Activated CD4-positive, alpha-beta T cell treated with anti-CD3 and anti-CD28 coated beads for 4 hours (primary cell): ENCODE measurements around the gene CDC26.
"Not testable (repeated sequence)": the region's sequence is repeated elsewhere in the genome, so short reads cannot be mapped to it uniquely, and the experiment has no call there.

Experiments used
- DNase-seq, 2 donors: peaks; one replicate each; pipeline ENCODE4 v3.0.0-alpha.2; 2020

CDC26 gene

GRCh38 chr9:113290052-113290607 lies 14.8 kb upstream of the CDC26 start:
- no peak for DNase-seq

GRCh38 chr9:113289091-113289490 lies 13.7 kb upstream of the CDC26 start:
- DNase-seq, result no peak

- no peak for DNase-seq
Measured at GRCh38 chr9:113281356-113281755, 6.0 kb upstream of the CDC26 start.

- no peak for DNase-seq
Measured at GRCh38 chr9:113278840-113279239, 3.5 kb upstream of the CDC26 start.

- DNase-seq, result peak; percentile 13 to 46
Measured at GRCh38 chr9:113274474-113275156, 757 bp downstream of the CDC26 start.

- DNase-seq, result no peak
Measured at GRCh38 chr9:113269871-113270270, 5.5 kb downstream of the CDC26 start.

- no peak for DNase-seq
Measured at GRCh38 chr9:113269355-113269754, 6.0 kb downstream of the CDC26 start.

- no peak for DNase-seq
Measured at GRCh38 chr9:113267911-113268566, 7.3 kb downstream of the CDC26 start.

- DNase-seq, result no peak
Measured at GRCh38 chr9:113266174-113266573, 9.2 kb downstream of the CDC26 start.

GRCh38 chr9:113261917-113262671 lies 13.3 kb downstream of the CDC26 start:
- no peak for DNase-seq

GRCh38 chr9:113258282-113258681 lies 17.1 kb downstream of the CDC26 start:
- DNase-seq, result no peak

- DNase-seq, result no peak
Measured at GRCh38 chr9:113257863-113258262, 17.5 kb downstream of the CDC26 start.

- DNase-seq, result no peak
Measured at GRCh38 chr9:113255438-113255837, 19.9 kb downstream of the CDC26 start.

GRCh38 chr9:113254991-113255390 lies 20.4 kb downstream of the CDC26 start:
- DNase-seq, result no peak

- DNase-seq, result no peak
Measured at GRCh38 chr9:113250807-113251206, 24.6 kb downstream of the CDC26 start.

- not testable (repeated sequence) for DNase-seq
Measured at GRCh38 chr9:113249661-113250060, 25.7 kb downstream of the CDC26 start.

GRCh38 chr9:113247640-113248039 lies 27.7 kb downstream of the CDC26 start:
- DNase-seq, result no peak

GRCh38 chr9:113246928-113247327 lies 28.4 kb downstream of the CDC26 start:
- no peak for DNase-seq

- no peak for DNase-seq
Measured at GRCh38 chr9:113245894-113246293, 29.5 kb downstream of the CDC26 start.

GRCh38 chr9:113244556-113244955 lies 30.8 kb downstream of the CDC26 start:
- no peak for DNase-seq

- DNase-seq, result no peak
Measured at GRCh38 chr9:113241161-113241560, 34.2 kb downstream of the CDC26 start.

GRCh38 chr9:113238859-113239232 lies 36.5 kb downstream of the CDC26 start:
- no peak for DNase-seq

GRCh38 chr9:113238202-113238858 lies 37.0 kb downstream of the CDC26 start:
- no peak for DNase-seq
